ENCODE measurements around the gene CDIPT. TPM values are rescaled to one million over a fixed set of nuclear protein-coding genes. Genes with fewer than 3 reads are reported as not detected.
"Not testable (repeated sequence)": the region's sequence is repeated elsewhere in the genome, so short reads cannot be mapped to it uniquely, and the experiment has no call there.

CDIPT gene, protein sequence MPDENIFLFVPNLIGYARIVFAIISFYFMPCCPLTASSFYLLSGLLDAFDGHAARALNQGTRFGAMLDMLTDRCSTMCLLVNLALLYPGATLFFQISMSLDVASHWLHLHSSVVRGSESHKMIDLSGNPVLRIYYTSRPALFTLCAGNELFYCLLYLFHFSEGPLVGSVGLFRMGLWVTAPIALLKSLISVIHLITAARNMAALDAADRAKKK
- 100 to 1,000 TPM in 2 of 3 donors, 10 to 100 TPM in 1; 84.2 to 133 (median 122) TPM for polyA plus RNA-seq

DNA sequence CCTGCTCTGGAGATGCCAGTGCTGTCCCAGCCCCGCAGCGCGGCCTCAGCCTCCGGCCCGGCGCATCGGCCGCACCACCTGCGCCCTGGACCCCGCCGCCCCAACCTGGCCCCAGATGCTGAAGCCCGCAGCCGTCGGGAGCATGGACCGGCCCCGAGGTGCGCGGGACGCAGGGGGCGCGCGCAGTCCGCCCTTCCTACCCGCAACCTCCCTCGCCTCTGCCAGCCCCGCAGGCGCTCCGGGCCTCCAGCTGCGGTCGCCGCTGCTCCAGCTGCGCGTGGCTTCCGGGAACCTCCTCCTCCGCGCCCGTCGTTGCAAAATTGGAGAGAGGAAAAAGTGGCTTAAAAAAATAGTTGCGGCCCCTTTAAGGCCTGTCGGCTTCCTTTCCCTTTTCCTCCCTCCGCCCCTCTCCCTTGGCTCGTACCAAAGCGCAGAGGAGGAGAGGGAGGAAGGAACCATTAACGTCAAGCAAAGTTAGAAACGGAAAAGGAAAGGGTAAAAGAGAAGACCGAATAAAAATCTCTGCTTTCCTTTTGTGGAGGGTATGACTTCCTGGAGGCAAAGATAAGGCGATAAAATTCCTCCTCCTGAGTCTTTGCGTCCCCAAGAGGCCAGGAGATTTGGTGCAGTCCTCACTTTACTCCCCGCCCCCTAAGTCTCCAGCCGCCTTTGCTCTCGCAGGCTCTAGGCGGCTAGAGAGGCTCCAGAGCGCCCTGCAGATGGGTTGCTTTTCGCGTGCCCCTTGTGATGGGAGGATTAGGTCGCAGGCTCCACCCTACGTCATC is at the start of gene CDIPT:
CDIPT (minus strand) TSS at position 343 of the 785 bp plus-strand sequence. CDS start 369 bp downstream, outside the sequence.
- WGBS, 3 donors, result 0 to 1% (median 0%) methylated on average over 44 to 57 of the region's 57 CpGs
- H3K27ac ChIP-seq (ENCODE audit: low read depth, low read length), result peak within 1 kb of the TSS; percentile 75

GRCh38 chr16:29912087-29912486 is 49.1 kb upstream of the CDIPT start:
- no peak overlapping the region for H3K27ac ChIP-seq (ENCODE audit: low read depth, low read length)
- WGBS, 3 donors, result 73 to 85% (median 75%) methylated on average over 11 of the region's 11 CpGs

DNA sequence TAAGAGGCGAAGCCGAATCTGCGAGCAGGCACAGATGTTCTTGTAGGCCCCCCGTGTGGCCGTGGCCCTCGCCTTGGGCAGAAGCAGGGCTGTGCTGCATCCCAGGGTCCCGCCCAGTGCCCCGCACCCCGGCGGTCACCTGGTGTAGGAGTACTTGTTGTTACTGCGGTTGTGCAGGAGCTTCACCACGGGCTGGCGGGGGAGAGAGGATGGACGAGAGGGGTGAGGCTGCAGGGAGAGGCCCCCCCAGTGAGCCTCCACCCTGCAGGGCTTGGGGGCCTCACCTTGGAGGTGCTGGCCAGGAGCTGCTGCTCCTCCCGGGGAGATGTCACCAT is 48.6 kb upstream of the CDIPT start:
- no peak overlapping the region for H3K27ac ChIP-seq (ENCODE audit: low read depth, low read length)
- 77 to 83% (median 82%) methylated on average over 15 of the region's 15 CpGs for WGBS, 3 donors

GRCh38 chr16:29910819-29911675 is 48.0 kb upstream of the CDIPT start:
- 84 to 91% (median 89%) methylated on average over 20 of the region's 20 CpGs for WGBS, 3 donors
- H3K27ac ChIP-seq (ENCODE audit: low read depth, low read length), result no peak overlapping the region

- H3K27ac ChIP-seq (ENCODE audit: low read depth, low read length), result not testable (repeated sequence)
- WGBS, 3 donors, result 89 to 95% (median 94%) methylated on average over 6 of the region's 6 CpGs
Measured at GRCh38 chr16:29909851-29910250, 46.8 kb upstream of the CDIPT start.

DNA sequence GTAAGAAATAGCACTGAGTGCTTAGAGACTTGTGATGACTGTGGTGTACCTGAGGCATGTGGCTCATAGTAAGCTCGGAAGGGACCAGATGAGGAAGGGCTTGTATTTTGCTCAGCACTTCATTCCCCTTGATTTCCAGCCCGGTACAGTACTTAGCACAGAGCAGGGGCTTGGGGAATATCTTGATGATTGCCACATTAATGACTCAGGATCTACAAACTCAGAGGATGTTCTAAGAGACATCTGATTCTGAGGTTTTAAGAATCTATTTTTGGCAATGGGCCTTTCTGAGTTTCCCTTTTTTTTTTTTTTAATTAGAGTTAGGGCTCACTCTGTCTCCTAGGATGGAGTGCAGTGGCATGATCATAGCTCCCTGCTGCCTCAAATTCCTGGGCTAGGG is 46.4 kb upstream of the CDIPT start:
- 59 to 82% (median 67%) methylated on average over 2 of the region's 2 CpGs for WGBS, 3 donors
- H3K27ac ChIP-seq (ENCODE audit: low read depth, low read length), result no peak overlapping the region

GRCh38 chr16:29908719-29909220 is 45.7 kb upstream of the CDIPT start:
- WGBS, 3 donors, result 85 to 90% (median 88%) methylated on average over 2 of the region's 2 CpGs
- no peak overlapping the region for H3K27ac ChIP-seq (ENCODE audit: low read depth, low read length)

DNA sequence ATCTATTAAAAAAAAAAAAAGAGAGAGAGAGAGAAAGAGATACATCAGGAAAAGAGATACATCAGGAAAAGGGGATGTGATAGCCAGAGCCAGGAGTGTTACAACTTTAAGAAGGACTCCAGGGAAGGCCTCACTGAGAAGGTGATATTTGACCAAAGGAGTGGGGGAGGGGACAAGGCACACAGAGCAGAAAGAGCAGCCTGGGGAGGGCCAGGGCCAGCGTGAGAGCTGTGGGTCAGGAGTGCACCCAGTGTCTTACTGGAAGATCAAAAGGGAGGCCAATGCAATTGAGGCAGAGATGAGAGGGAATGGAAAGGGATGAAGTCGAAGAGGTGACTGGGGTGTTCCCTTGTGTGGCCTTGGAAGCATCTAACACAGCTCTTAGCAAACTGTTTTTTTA is 44.9 kb upstream of the CDIPT start:
- 71 to 88% (median 76%) methylated on average over 2 of the region's 2 CpGs for WGBS, 3 donors

DNA sequence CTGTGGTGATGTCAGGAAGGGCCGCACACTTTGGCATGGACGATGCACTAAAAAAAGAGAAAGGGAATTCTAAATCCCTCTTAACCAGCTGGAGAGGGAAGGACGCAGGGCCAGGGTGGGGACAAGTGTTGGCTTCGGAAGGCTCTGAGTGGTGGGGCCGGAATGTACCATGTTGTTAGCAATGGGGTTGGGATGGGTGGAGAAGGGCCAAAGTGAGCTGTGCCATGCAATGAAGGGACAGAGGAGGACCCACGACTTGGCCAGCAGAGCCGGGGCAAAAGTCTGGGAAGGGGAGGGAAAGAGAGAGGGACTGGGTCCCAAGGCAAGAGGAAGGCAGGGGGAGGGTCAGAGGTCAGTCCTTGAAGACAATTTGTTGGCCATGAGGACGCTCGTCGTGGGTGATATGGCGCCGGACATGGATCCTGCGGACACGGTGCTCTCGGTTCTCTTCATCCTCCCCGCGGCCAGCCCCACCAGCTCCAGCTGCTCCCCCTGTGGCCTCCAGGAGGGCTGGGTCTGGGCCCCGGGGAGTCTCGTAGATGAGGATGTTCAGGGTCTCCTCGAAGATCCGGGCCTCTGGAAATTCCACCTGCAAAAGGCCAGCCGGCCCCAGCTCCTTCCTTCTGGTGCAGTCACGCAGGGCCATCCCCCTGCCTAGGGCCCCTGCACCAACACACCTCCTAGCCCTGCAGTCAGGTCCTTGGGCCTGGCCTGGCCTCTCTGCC is 43.7 kb upstream of the CDIPT start:
- WGBS, 3 donors, result 82 to 85% (median 83%) methylated on average over 23 of the region's 23 CpGs

More for the DNA sequence above, 44.9 kb upstream of the CDIPT start:
- H3K27ac ChIP-seq (ENCODE audit: low read depth, low read length), result no peak overlapping the region

DNA sequence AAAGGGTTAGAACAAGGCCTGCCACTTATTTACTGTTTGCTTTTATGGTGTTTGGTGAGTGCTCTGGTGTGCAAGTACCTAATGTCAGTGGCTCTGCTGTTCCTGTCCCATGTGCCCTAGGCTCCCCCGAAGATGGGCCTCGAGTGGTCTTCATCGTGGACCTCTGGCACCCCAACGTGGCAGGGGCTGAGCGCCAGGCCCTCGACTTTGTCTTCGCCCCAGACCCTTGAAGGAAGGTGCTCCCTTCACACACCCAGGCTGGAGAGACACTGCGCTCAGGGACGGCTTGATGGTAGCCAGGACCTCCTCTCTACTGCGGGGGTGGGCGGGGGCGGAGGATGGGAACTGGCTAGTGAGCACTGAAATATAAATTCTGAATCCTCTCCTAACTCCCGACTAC is 42.6 kb upstream of the CDIPT start:
- no peak overlapping the region for H3K27ac ChIP-seq (ENCODE audit: low read depth, low read length)
- 81 to 84% (median 83%) methylated on average over 13 of the region's 13 CpGs for WGBS, 3 donors

More for the DNA sequence above, 43.7 kb upstream of the CDIPT start:
- no peak overlapping the region for H3K27ac ChIP-seq (ENCODE audit: low read depth, low read length)

DNA sequence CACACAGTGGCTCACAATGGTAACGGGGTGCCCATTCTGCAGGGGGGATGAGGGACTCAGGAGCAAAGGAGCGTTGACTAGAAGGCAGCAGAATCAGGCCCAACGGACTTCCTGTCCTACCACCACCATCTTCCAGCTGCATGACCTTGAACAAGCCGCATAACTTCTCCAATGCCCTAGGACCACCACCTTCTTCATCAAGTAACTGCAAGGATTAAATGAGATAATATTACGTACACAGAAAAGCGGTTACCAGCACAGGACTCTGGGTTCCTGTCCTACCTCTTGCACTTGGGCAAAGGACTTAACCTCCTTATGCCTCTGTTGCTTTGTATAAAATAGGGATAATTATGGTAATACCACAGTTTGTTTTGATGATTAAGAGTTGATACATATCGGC is 41.9 kb upstream of the CDIPT start:
- H3K27ac ChIP-seq (ENCODE audit: low read depth, low read length), result no peak overlapping the region
- 92 to 95% (median 92%) methylated on average over 7 of the region's 7 CpGs for WGBS, 3 donors

DNA sequence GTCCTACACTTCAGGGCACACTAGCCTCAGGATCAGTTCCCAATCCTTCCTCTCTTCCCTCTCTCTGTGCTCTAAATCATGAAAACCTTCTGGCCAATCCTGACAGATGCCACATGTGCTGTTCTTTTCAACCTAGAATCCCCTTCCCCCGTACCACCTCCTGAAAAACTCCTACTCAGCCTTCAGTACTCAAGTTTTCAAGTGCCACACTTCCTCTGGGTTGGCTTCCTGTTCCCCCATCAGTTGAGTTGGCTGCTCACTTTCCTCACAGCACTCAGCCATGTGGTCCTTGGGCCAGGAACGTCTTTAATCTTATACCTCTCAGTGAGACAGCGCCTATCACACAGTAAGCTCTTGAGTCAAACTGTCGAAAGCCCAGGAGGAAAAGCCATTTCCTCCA is 40.6 kb upstream of the CDIPT start:
- WGBS, 3 donors, result 54 to 82% (median 59%) methylated on average over 4 of the region's 4 CpGs
- H3K27ac ChIP-seq (ENCODE audit: low read depth, low read length), result no peak overlapping the region

DNA sequence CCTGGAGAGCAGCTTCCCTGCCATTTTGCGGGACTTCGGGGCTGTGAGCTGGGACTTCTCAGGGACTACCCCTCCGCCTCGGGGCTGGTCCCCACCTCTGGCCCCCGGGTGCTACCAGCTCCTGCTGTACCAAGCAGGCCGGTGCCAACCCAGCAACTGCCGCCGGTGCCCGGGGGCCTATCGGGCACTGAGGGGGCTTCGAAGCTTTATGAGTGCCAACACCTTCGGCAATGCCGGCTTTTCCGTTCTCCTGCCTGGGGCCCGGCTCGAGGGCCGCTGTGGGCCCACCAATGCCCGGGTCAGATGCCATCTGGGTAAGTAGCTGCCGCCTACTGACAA is 38.5 kb upstream of the CDIPT start:
- WGBS, 3 donors, result 84 to 93% (median 87%) methylated on average over 19 of the region's 19 CpGs
- H3K27ac ChIP-seq (ENCODE audit: low read depth, low read length), result no peak overlapping the region

DNA sequence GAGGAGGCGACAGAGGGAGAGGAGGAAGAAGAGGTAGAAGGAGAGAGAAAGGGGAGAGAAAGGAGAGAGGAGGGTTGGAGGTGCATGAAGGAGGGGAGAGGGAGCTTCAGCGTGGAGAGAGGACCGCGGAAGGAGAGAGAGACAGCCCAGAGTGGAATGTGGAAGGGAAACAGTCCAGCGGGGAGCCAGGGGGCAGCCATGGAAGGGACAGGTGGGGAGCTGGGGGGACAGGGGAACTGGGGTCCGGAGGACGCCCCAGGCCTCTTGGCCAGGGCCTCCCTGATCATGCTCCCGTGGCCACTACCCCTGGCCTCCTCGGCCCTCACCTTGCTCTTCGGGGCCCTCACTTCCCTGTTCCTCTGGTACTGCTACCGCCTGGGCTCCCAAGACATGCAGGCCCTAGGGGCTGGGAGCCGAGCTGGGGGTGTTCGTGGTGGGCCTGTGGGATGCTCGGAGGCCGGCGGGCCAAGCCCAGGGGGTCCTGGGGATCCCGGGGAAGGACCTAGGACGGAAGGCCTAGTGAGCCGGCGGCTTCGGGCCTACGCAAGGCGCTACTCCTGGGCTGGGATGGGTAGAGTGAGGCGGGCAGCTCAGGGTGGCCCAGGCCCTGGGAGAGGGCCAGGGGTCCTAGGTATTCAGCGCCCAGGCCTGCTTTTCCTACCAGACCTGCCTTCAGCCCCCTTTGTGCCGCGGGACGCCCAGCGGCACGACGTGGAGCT is 38.0 kb upstream of the CDIPT start:
- H3K27ac ChIP-seq (ENCODE audit: low read depth, low read length), result no peak overlapping the region
- 40 to 52% (median 50%) methylated on average over 25 to 31 of the region's 31 CpGs for WGBS, 3 donors

GRCh38 chr16:29900102-29900887 is 37.3 kb upstream of the CDIPT start, which contains the start of gene ASPHD1:
Gene ASPHD1, plus strand, starts transcription at chr16:29900488. Its CDS starts 484 bp downstream, at chr16:29900972.
- WGBS, 3 donors, result 1 to 2% (median 1%) methylated on average over 50 to 67 of the region's 67 CpGs
- no peak within 1 kb of the TSS for H3K27ac ChIP-seq (ENCODE audit: low read depth, low read length)

DNA sequence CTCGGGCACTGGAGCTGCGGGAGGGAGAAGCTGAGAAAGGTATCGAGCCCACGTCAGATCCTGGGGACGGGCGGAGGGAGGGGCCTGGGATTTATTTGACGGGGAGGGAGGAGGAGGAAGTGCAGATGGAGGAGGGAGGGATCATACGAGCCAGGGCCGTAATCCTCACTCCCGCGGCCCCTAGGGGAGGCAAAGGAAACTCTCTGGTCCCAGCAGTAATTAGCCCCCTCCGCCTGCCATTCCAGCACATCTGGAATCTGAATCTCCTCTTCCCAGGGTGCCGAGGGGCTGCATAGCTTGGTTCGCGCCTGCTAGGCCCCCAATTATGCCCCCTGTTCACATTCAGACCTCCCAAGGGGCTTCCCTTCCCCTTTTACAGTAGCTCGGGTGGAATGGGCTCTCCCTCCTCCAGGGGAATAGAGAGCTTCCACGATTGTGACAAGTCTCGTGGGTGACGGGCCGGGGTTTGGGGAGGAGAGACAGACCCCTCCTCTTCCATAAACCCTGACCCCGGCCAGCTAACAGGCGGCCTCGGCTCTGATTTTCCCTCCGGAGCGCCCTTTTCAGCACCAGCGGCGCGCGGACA is 36.6 kb upstream of the CDIPT start, which contains the start of gene SEZ6L2:
SEZ6L2 (minus strand) TSS at position 35 of the 586 bp plus-strand sequence. CDS start 531 bp downstream, outside the sequence.
- WGBS, 3 donors, result 0 to 1% (median 0%) methylated on average over 28 to 29 of the region's 29 CpGs
- H3K27ac ChIP-seq (ENCODE audit: low read depth, low read length), result no peak within 1 kb of the TSS
